Prostate gland (tissue), 2 donors: ENCODE results near the gene NUP160. TPM values are rescaled to one million over a fixed set of nuclear protein-coding genes. Genes with fewer than 3 reads are reported as not detected.

ENCODE experiments used
- DNase-seq: peaks from one replicate; pipeline ENCODE4 v3.0.0-alpha.2; 2019; ENCODE audit warnings: low spot score
- H3K27ac ChIP-seq, 2 donors: fragments of 200-600 bp; sonication (generic); 2 replicates each; pipeline ENCODE4 v1.5.1; 2017 to 2019
- H3K27me3 ChIP-seq: fragments of 200-600 bp; sonication (generic); replicated peaks from 2 replicates; pipeline ENCODE4 v1.5.1; 2019; ENCODE audit not compliant: insufficient read depth
- H3K36me3 ChIP-seq, 2 donors: fragments of 200-600 bp; sonication (generic); 1 replicate in 1 of 2; 2 replicates in 1 of 2; pipeline versions ENCODE4 v1.5.1 to v1.8.1; 2017 to 2019
- H3K4me1 ChIP-seq: fragments of 200-600 bp; sonication (generic); replicated peaks from 2 replicates; pipeline ENCODE4 v1.5.1; 2019
- H3K4me3 ChIP-seq, 2 donors: fragments of 200-600 bp; sonication (generic); 2 replicates each; pipeline ENCODE4 v1.5.1; 2017 to 2019
- H3K9me3 ChIP-seq: fragments of 200-600 bp; sonication (generic); 2 replicates; pipeline ENCODE4 v1.5.1; 2017
- CTCF ChIP-seq, 4 experiments: fragments of 200-600 bp in 2 of 4; fragments of 450-650 bp in 2 of 4; sonication (generic) in 2 of 4; IDR thresholded peaks; 1 replicate in 3 of 4; 2 replicates in 1 of 4; pipeline ENCODE4 v1.5.1; 2016 to 2019; ENCODE audit warnings: antibody characterized with exemption in 4 of 4, mild to moderate bottlenecking in 2 of 4, moderate library complexity in 2 of 4
- POLR2A ChIP-seq: fragments of 450-650 bp; IDR thresholded peaks from one replicate; pipeline ENCODE4 v1.6.1; 2016; ENCODE audit warnings: antibody characterized with exemption, mild to moderate bottlenecking
- POLR2AphosphoS5 ChIP-seq: sonication (generic); formaldehyde crosslinking; IDR thresholded peaks from one replicate; pipeline ENCODE4 v1.6.1; 2017; ENCODE audit warnings: antibody characterized with exemption
- WGBS: methylation state at CpG from one replicate; pipeline ENCODE4 v1.1.5; 2018; 5-methylcytosine and 5-hydroxymethylcytosine counted together
- intact Hi-C: fragments of 100-400 bp; cut with DNase I; formaldehyde crosslinking; loops from one replicate; pipeline ENCODE4 v1.14.2; 2022
- total RNA-seq, 2 donors: library from RNA; depleted of rRNA; stranded (reverse); fragments of >200 nt; gene quantifications; one replicate each; pipeline ENCODE4 v1.1.0, GENCODE V29; 2016

Gene NUP160
- total RNA-seq, 2 donors from 2014 or later = 17.9 to 43.2 TPM

- TF ChIP-seq POLR2A (no peak), CTCF (IDR thresholded peaks at IDR 0.05) (no peak), POLR2AphosphoS5 (no peak)
- peaks cover 4% of the 10 kb centered on the region in 2 donors for H3K36me3 ChIP-seq
- DNase-seq = no peak
- intact Hi-C loops = no loop called here
- H3K27me3 ChIP-seq = no peaks in the 10 kb centered on the region
- H3K4me1 ChIP-seq = no peaks in the 10 kb centered on the region
- no peak overlapping the region for H3K4me3 ChIP-seq
- H3K9me3 ChIP-seq = no peaks in the 10 kb centered on the region
- H3K27ac ChIP-seq = no peak overlapping the region
- WGBS = 49% methylated on average over 2 of the region's 2 CpGs
These were observed 61.8 kb downstream of the NUP160 start for GRCh38 chr11:47786373-47786772.

DNA sequence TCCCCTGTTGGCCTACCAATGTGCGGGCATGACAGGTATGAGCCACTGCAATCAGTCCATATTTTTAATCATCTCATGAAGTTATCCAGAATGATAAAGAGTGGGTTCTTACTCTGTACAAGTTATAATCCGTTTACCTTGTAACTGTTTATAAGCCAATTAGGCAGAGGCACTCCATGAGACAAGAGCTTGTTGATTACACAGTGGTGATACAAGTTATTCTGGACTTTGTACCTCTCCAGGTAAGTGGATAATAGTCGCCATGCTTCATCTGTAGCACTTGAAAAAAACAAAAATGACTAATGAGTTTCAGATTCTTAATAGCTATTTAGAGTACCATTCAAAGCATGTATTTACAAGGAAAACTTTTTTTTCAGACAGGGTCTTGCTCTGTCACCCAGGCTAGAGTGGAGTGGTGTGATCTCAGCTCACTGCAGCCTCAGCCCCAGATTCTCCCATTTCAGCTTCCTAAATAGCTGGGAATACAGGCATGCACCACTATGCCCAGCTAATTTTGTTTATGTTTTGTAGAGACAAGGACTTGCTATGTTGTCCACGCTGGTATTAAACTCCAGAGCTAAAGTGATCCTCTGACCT is 63.3 kb downstream of the NUP160 start:
- DNase-seq = no peak
- Histone ChIP-seq H3K36me3 (peaks cover 0 to 4% of the 10 kb centered on the region in 2 donors), H3K4me3 (no peak overlapping the region), H3K27me3 (no peaks in the 10 kb centered on the region), H3K27ac (no peak overlapping the region), H3K4me1 (no peaks in the 10 kb centered on the region), H3K9me3 (no peaks in the 10 kb centered on the region)
- TF ChIP-seq CTCF (IDR thresholded peaks at IDR 0.05) = no peak
- TF ChIP-seq POLR2AphosphoS5 = no peak
- no peak for TF ChIP-seq POLR2A
- intact Hi-C loops = no loop called here
- 85% methylated on average over 4 of the region's 4 CpGs for WGBS

DNA sequence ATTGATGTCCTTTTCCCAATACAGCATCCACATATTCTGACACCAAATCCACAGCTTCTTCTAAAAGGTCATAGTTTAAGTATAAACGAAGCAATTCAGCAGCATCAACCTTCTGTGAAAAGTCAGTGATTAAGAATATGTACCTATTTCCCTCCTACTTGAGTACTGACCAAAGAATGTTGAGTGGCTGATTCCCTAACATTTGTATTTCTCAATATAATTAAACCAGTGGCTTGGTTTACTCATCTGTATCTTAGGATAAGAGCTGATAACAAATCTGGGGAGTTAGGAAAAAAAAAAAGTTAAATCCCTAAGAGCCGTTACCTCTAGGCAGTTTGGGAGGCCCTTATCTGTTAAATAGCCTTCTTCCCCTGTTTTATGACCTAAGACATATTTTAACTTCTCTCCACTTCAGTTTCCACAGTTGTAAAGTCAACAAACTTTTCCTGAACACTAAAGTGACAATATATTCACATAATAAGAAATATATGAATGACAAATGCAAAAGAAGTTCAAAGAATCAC is 65.0 kb downstream of the NUP160 start:
- TF ChIP-seq POLR2A = no peak
- TF ChIP-seq CTCF (IDR thresholded peaks at IDR 0.05) = no peak
- no peak for TF ChIP-seq POLR2AphosphoS5
- H3K27ac ChIP-seq = no peak overlapping the region
- no peaks in the 10 kb centered on the region for H3K4me1 ChIP-seq
- H3K9me3 ChIP-seq = no peaks in the 10 kb centered on the region
- intact Hi-C loops = no loop called here
- H3K4me3 ChIP-seq = no peak overlapping the region
- peaks cover 0 to 7% of the 10 kb centered on the region in 2 donors for H3K36me3 ChIP-seq
- 93% methylated on average over 2 of the region's 2 CpGs for WGBS
- no peaks in the 10 kb centered on the region for H3K27me3 ChIP-seq
- DNase-seq = no peak

DNA sequence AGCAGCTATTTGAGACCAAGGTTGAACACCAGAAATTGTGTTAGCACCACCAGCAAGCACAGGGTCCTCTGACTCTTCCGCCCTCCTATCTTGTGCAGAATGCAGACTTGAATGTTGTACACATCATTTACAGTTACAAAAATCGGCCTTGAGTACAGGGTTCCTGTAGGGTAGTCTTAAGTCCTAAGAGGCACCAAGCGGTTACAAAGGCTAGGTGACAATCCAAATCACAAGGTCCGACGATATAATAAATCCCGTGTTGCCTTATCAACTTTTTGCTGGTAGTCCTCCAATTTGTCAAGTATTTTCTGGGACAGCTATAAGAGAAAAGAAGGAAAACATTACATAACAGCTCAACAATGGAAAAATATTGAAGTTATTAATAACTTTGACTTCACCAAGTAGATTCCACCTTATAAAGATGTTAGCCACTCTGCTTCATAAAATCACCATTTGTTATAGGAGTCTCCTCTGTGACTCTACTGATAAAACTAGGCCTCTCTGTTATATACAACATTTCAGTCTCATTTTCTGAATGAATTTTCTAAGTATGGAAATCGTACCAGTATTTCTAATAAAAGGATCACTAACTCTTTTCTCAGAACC is 69.2 kb downstream of the NUP160 start:
- Histone ChIP-seq H3K36me3 (peaks cover 0 to 3% of the 10 kb centered on the region in 2 donors), H3K9me3 (no peaks in the 10 kb centered on the region), H3K27me3 (no peaks in the 10 kb centered on the region), H3K4me1 (no peaks in the 10 kb centered on the region), H3K4me3 (no peak overlapping the region), H3K27ac (no peak overlapping the region)
- WGBS = 94% methylated on average over 7 of the region's 7 CpGs
- TF ChIP-seq POLR2AphosphoS5 (no peak), POLR2A (no peak), CTCF (IDR thresholded peaks at IDR 0.05) (no peak)
- intact Hi-C loops = no loop called here
- no peak for DNase-seq
